SJSA1 (cell line): ENCODE data around the gene TEX35. TPM values are rescaled to one million over a fixed set of nuclear protein-coding genes. Genes with fewer than 3 reads are reported as not detected.

Source experiments
- DNase-seq, 2 experiments: peaks; one replicate each; pipeline ENCODE4 v3.0.0-alpha.2; 2015 to 2020; ENCODE audit warnings: low spot score in 2 of 2, low read depth in 1 of 2
- H3K27ac ChIP-seq: fragments of 250-450 bp; sonication (Bioruptor Pico); 2 replicates; pipeline ENCODE4 v1.5.1; 2020; ENCODE audit warnings: mild to moderate bottlenecking, moderate library complexity
- H3K27me3 ChIP-seq: fragments of 250-450 bp; sonication (Bioruptor Pico); replicated peaks from 2 replicates; pipeline ENCODE4 v1.5.1; 2020; ENCODE audit warnings: mild to moderate bottlenecking, moderate library complexity
- H3K36me3 ChIP-seq: fragments of 250-450 bp; sonication (Bioruptor Pico); 2 replicates; pipeline ENCODE4 v1.5.1; 2020; ENCODE audit warnings: mild to moderate bottlenecking
- H3K4me1 ChIP-seq: fragments of 250-450 bp; sonication (Bioruptor Pico); replicated peaks from 2 replicates; pipeline ENCODE4 v1.6.1; 2021; ENCODE audit warnings: mild to moderate bottlenecking
- H3K4me3 ChIP-seq: fragments of 250-450 bp; sonication (Bioruptor Pico); 2 replicates; pipeline ENCODE4 v1.5.1; 2020; ENCODE audit warnings: mild to moderate bottlenecking
- H3K9me3 ChIP-seq: fragments of 250-450 bp; sonication (Bioruptor Pico); replicated peaks from 2 replicates; pipeline ENCODE4 v1.5.1; 2020; ENCODE audit warnings: mild to moderate bottlenecking
- total RNA-seq: library from RNA; depleted of rRNA; stranded (reverse); fragments of >200 nt; shearing (Covaris generic); gene quantifications from 2 replicates; pipeline ENCODE4 v1.2.3, GENCODE V29; 2014

Gene TEX35
- total RNA-seq, 1 experiment from 2014 or later = not detected

- no peak overlapping the region for H3K27ac ChIP-seq
- H3K4me1 ChIP-seq = no peaks in the 10 kb centered on the region
- H3K36me3 ChIP-seq = no peaks in the 10 kb centered on the region
- no peak for DNase-seq
- H3K27me3 ChIP-seq = no peaks in the 10 kb centered on the region
- H3K4me3 ChIP-seq = no peak overlapping the region
- H3K9me3 ChIP-seq = no peaks in the 10 kb centered on the region
These were observed 25.8 kb upstream of the TEX35 start for GRCh38 chr1:178487070-178487615.

DNA sequence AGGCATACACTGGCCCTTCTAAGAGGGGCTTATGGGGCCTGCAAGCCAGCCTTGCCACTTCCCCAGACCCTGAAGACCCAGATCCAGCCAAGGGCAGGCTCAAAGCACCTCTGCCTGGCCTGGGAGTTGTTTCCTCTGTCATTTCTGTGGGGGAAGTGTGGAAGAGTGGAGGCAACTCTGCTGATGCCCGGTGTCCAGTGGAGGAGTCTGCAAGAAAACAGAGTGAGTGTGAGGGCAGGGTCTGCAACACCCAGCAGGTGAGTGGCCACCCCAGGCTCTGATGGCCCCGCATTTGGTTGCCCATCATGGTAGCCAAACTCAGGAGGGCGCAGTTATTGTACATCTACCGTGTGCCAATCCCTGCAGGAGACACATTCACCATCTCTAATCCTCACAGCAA is 24.5 kb upstream of the TEX35 start:
- no peaks in the 10 kb centered on the region for H3K4me1 ChIP-seq
- DNase-seq = no peak

GRCh38 chr1:178489399-178489798 is 23.5 kb upstream of the TEX35 start:
- DNase-seq = no peak
- no peaks in the 10 kb centered on the region for H3K9me3 ChIP-seq
- H3K4me3 ChIP-seq = no peak overlapping the region
- no peak overlapping the region for H3K27ac ChIP-seq
- no peaks in the 10 kb centered on the region for H3K27me3 ChIP-seq
- H3K4me1 ChIP-seq = no peaks in the 10 kb centered on the region
- H3K36me3 ChIP-seq = no peaks in the 10 kb centered on the region

More for the DNA sequence above, 24.5 kb upstream of the TEX35 start:
- Histone ChIP-seq H3K4me3 (no peak overlapping the region), H3K36me3 (no peaks in the 10 kb centered on the region), H3K9me3 (no peaks in the 10 kb centered on the region), H3K27ac (no peak overlapping the region), H3K27me3 (no peaks in the 10 kb centered on the region)

DNA sequence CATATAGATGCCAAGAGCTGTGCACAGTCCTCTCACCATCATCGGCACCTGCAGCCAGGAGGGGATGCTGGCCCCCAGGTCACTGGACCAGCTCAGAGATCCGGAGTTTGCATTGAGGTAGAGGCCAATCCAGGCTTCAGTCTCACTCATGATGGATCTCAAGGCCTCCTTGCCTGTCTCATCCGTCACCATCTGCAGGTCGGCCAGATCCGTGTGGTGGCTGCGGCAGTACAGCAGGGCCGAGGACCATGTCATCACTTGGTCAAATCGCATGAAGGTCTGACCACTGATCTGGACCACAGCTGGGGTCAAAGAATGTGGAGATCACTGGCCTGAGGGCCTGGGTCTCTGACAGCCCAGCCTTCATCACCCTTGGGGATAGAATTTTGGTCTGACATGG is 22.8 kb upstream of the TEX35 start:
- no peaks in the 10 kb centered on the region for H3K9me3 ChIP-seq
- H3K36me3 ChIP-seq = no peaks in the 10 kb centered on the region
- H3K4me3 ChIP-seq = no peak overlapping the region
- no peaks in the 10 kb centered on the region for H3K27me3 ChIP-seq
- no peak overlapping the region for H3K27ac ChIP-seq
- DNase-seq = no peak
- no peaks in the 10 kb centered on the region for H3K4me1 ChIP-seq

GRCh38 chr1:178490967-178491366 is 21.9 kb upstream of the TEX35 start:
- no peaks in the 10 kb centered on the region for H3K9me3 ChIP-seq
- no peak overlapping the region for H3K27ac ChIP-seq
- H3K36me3 ChIP-seq = no peaks in the 10 kb centered on the region
- no peaks in the 10 kb centered on the region for H3K4me1 ChIP-seq
- no peak for DNase-seq
- no peak overlapping the region for H3K4me3 ChIP-seq
- no peaks in the 10 kb centered on the region for H3K27me3 ChIP-seq

DNA sequence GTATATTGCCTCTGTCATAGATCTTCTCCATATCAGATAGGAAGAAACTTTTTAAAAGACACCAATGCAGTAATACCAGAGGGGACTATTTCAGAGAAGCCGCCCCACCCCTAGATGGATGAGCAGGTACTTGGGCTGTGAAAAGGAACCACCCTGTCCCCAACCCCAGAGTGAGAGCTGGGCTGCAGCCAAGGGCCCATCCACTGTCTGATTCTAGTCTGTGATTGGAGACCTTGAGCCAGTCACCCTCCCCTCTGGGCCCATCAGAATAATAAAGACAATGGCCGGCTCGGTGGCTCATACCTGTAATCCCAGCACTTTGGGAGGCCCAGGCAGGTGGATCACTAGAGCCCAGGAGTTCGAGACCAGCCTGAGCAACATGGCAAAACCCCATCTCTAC is 21.2 kb upstream of the TEX35 start:
- H3K4me3 ChIP-seq = no peak overlapping the region
- no peaks in the 10 kb centered on the region for H3K4me1 ChIP-seq
- H3K9me3 ChIP-seq = no peaks in the 10 kb centered on the region
- DNase-seq = no peak
- no peaks in the 10 kb centered on the region for H3K27me3 ChIP-seq
- no peaks in the 10 kb centered on the region for H3K36me3 ChIP-seq
- H3K27ac ChIP-seq = no peak overlapping the region

DNA sequence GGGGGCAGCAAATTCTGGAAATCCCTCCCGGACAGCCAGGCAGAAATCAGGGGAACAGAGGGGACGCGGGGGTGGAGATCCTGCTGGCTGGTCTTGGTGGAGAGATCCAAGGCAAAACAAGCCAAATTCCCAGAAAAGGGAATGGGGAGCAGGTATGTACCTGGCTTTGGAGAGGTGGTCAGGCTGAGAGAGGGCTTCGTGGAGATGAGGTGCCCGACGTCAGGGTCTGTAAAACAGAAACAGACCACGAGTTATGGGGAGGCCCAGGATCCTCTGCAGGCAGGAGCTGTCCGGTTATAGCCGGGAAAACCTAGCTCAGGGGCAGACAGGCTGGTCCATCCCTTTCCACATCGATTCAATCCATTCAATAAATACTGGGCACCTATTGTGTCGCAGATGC is 20.6 kb upstream of the TEX35 start:
- H3K27ac ChIP-seq = no peak overlapping the region
- no peaks in the 10 kb centered on the region for H3K27me3 ChIP-seq
- no peak for DNase-seq
- no peaks in the 10 kb centered on the region for H3K4me1 ChIP-seq
- no peaks in the 10 kb centered on the region for H3K36me3 ChIP-seq
- no peaks in the 10 kb centered on the region for H3K9me3 ChIP-seq
- no peak overlapping the region for H3K4me3 ChIP-seq

DNA sequence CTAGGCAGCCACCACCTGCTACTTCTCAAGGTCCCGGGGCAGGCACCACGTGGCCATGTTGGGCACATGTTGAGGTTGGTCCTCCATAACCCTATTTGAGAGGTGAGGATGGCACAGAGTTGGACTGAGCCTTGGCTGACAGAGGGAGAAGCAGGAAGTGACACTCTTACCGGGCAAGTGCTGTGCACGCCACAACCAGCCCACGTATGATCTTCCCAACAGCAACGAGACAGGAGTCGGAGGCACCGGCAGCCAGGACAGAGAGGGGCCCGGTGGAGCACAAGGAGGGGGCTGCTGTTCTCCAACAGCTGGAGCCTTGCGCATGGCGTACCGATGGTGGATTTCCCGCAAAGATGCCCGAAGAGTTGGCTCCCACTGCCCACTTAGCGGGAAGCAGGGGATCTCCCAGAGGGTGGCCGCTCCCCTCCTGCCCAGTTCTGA is 19.6 kb upstream of the TEX35 start:
- Histone ChIP-seq H3K4me1 (no peaks in the 10 kb centered on the region), H3K27ac (no peak overlapping the region), H3K27me3 (no peaks in the 10 kb centered on the region), H3K36me3 (no peaks in the 10 kb centered on the region), H3K4me3 (no peak overlapping the region), H3K9me3 (no peaks in the 10 kb centered on the region)
- no peak for DNase-seq

DNA sequence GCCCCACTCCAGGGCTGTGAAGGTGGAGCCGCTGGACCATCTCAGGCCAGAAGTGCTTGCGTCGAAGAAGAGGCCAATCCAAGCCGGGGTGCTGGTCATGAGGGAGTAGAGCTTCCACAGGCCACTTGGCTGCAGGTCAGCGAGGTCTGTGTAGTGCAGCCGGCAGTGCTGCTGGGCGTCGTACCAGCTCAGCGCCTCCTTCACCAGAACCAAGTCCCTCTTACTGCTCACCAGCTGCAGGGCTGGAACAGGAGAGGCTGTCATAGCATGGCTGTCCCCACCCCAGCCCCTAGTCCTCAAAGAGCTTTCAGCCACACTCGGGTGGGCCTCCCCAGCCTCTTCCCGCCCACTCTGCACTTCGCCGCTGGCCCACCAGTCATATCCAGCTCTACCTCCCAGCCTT is 18.3 kb upstream of the TEX35 start:
- Histone ChIP-seq H3K36me3 (no peaks in the 10 kb centered on the region), H3K9me3 (no peaks in the 10 kb centered on the region), H3K27me3 (no peaks in the 10 kb centered on the region), H3K27ac (no peak overlapping the region), H3K4me1 (no peaks in the 10 kb centered on the region), H3K4me3 (no peak overlapping the region)
- peak in 1 of 2 experiments; percentile 33 for DNase-seq

GRCh38 chr1:178495158-178495557 is 17.8 kb upstream of the TEX35 start:
- Histone ChIP-seq H3K27ac (no peak overlapping the region), H3K36me3 (no peaks in the 10 kb centered on the region), H3K4me3 (no peak overlapping the region), H3K4me1 (no peaks in the 10 kb centered on the region), H3K27me3 (no peaks in the 10 kb centered on the region), H3K9me3 (no peaks in the 10 kb centered on the region)
- no peak for DNase-seq

GRCh38 chr1:178495741-178496409 is 17.0 kb upstream of the TEX35 start:
- Histone ChIP-seq H3K4me1 (no peaks in the 10 kb centered on the region), H3K27me3 (no peaks in the 10 kb centered on the region), H3K36me3 (no peaks in the 10 kb centered on the region), H3K9me3 (no peaks in the 10 kb centered on the region), H3K4me3 (no peak overlapping the region), H3K27ac (no peak overlapping the region)
- DNase-seq = peak in 1 of 2 experiments; percentile 39

DNA sequence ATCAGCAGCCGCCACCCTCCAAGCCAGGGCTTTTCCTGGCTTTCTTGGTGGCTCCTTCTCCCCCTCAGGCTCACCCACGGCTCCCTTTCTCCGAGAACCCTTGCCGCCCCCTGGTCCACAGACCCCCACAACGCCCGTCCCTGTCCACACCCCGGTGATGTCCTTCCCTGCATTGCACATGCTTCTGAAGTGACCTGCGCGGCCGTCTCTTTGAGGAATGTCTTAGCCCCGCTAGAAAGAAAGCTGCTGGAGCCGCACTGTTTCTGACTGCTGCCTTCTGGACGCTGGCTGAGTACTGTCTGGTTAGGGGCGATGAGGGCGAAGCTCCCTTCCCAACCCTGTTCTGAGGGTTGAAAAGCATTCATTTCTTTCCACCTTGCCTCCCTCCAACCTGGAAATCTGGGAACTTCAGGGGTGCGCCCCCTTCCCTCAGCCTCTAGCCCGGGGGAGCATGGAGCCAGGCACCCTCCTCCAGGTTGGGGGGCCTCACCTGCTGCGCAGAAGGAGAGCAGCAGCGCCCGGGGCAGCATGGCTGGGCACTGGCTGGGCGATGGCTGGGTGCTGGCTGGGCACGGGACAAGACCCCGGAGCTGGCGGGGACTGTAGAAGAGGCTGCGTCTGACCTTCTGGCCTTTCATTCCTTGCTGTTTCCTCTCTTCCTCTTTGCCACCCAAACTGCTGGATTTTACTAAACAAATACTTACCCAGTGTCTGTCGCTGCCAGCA is 16.3 kb upstream of the TEX35 start, which contains the start of gene CLEC20A:
CLEC20A (minus strand) TSS at position 555 of the 726 bp plus-strand sequence; CDS start at position 530, 25 bp downstream.
- no peak within 1 kb of the TSS for H3K4me3 ChIP-seq
- no peak within 1 kb of the TSS for H3K27ac ChIP-seq
- H3K27me3 ChIP-seq = no peaks in the 10 kb centered on the region
- no peaks in the 10 kb centered on the region for H3K4me1 ChIP-seq
- DNase-seq = peak in 1 of 2 experiments; percentile 34
- H3K36me3 ChIP-seq = no peaks in the 10 kb centered on the region
- no peaks in the 10 kb centered on the region for H3K9me3 ChIP-seq

GRCh38 chr1:178497903-178498478 is 14.9 kb upstream of the TEX35 start:
- no peaks in the 10 kb centered on the region for H3K27me3 ChIP-seq
- DNase-seq = peak in 1 of 2 experiments; percentile 22
- no peaks in the 10 kb centered on the region for H3K4me1 ChIP-seq
- H3K27ac ChIP-seq = no peak overlapping the region
- H3K9me3 ChIP-seq = no peaks in the 10 kb centered on the region
- H3K4me3 ChIP-seq = no peak overlapping the region
- no peaks in the 10 kb centered on the region for H3K36me3 ChIP-seq
